Nucleus accumbens (tissue), 56 donors: Measurements from ENCODE around the gene PGGHG.

Experiments used
- DNase-seq, 56 donors: peaks; one replicate each; lab custom pipeline; 2025; lab: John Stamatoyannopoulos, UW

PGGHG gene

GRCh38 chr11:344836-345578 lies 56.1 kb downstream of the PGGHG start:
- no peak for DNase-seq
